ENCODE measurements around the gene TXNRD1.

The TXNRD1 gene

GRCh38 chr12:104273503-104273902 is 57.9 kb downstream of the TXNRD1 start:
- CTCF ChIA-PET, result interaction anchor here (1.0 kb wide), 1 partner anchor 31 kb away, joined by 4 read pairs; no protein-coding TSS in a partner anchor
- POLR2A ChIA-PET, result no interaction called here
- H3K9me3 ChIP-seq (ENCODE audit: control insufficient read depth, insufficient read depth, low read depth, low read length), result no peaks in the 10 kb centered on the region
- H3K4me3 ChIP-seq (ENCODE audit: low read depth, low read length), result no peak overlapping the region
- no peaks in the 10 kb centered on the region for H3K4me1 ChIP-seq (ENCODE audit: control insufficient read depth, insufficient read depth, low read length)
- TF ChIP-seq PRDM1 (tag by site-specific recombination; IDR thresholded peaks at IDR 0.05) (no peak), ZNF792 (tag by site-specific recombination; IDR thresholded peaks at IDR 0.05) (no peak), ZNF138 (tag by site-specific recombination; IDR thresholded peaks at IDR 0.05; ENCODE audit: borderline replicate concordance) (no peak), RBAK (tag by site-specific recombination; IDR thresholded peaks at IDR 0.05) (no peak), ZNF561 (tag by site-specific recombination; IDR thresholded peaks at IDR 0.05; ENCODE audit: borderline replicate concordance) (no peak), TCF7L2 (IDR thresholded peaks at IDR 0.05; ENCODE audit: borderline replicate concordance, low read depth, low read length) (no peak), ZNF133 (tag by site-specific recombination; IDR thresholded peaks at IDR 0.05) (no peak), ZBTB21 (tag by site-specific recombination; IDR thresholded peaks at IDR 0.05) (no peak)
- H3K27ac ChIP-seq (ENCODE audit: extremely low read depth, low read depth, low read length), result no peak overlapping the region
- no peaks in the 10 kb centered on the region for H3K36me3 ChIP-seq (ENCODE audit: control insufficient read depth in 2 of 2, insufficient read depth in 1 of 2, low read length in 2 of 2)

GRCh38 chr12:104274811-104275210 is 59.2 kb downstream of the TXNRD1 start:
- H3K4me1 ChIP-seq (ENCODE audit: control insufficient read depth, insufficient read depth, low read length), result no peaks in the 10 kb centered on the region
- ChIA-PET CTCF (interaction anchor here (0.6 kb wide), 1 partner anchor 106 kb away, joined by 3 read pairs; no protein-coding TSS in a partner anchor), POLR2A (interaction anchor here (1.2 kb wide), 1 partner anchor 12 kb away, joined by 5 read pairs; no protein-coding TSS in a partner anchor)
- TF ChIP-seq GLIS1 (tag by site-specific recombination; IDR thresholded peaks at IDR 0.05) (no peak), GLI4 (tag by site-specific recombination; IDR thresholded peaks at IDR 0.05) (no peak), KLF10 (tag by site-specific recombination; IDR thresholded peaks at IDR 0.05) (no peak), BCL6B (tag by site-specific recombination; IDR thresholded peaks at IDR 0.05) (no peak), ZNF792 (tag by site-specific recombination; IDR thresholded peaks at IDR 0.05) (no peak), ZNF18 (tag by site-specific recombination; IDR thresholded peaks at IDR 0.05) (no peak), ZNF658 (tag by site-specific recombination; IDR thresholded peaks at IDR 0.05) (no peak), ZFP69B (tag by site-specific recombination; IDR thresholded peaks at IDR 0.05) (no peak)
- no peaks in the 10 kb centered on the region for H3K36me3 ChIP-seq (ENCODE audit: control insufficient read depth in 2 of 2, insufficient read depth in 1 of 2, low read length in 2 of 2)
- no peaks in the 10 kb centered on the region for H3K9me3 ChIP-seq (ENCODE audit: control insufficient read depth, insufficient read depth, low read depth, low read length)
- H3K4me3 ChIP-seq (ENCODE audit: low read depth, low read length), result no peak overlapping the region
- H3K27ac ChIP-seq (ENCODE audit: extremely low read depth, low read depth, low read length), result no peak overlapping the region

- no peaks in the 10 kb centered on the region for H3K4me1 ChIP-seq (ENCODE audit: control insufficient read depth, insufficient read depth, low read length)
- no peak overlapping the region for H3K27ac ChIP-seq (ENCODE audit: extremely low read depth, low read depth, low read length)
- H3K9me3 ChIP-seq (ENCODE audit: control insufficient read depth, insufficient read depth, low read depth, low read length), result no peaks in the 10 kb centered on the region
- CTCF ChIA-PET, result interaction anchor here (0.6 kb wide), 1 partner anchor 62 kb away, joined by 4 read pairs; no protein-coding TSS in a partner anchor
- H3K4me3 ChIP-seq (ENCODE audit: low read depth, low read length), result no peak overlapping the region
- H3K36me3 ChIP-seq (ENCODE audit: control insufficient read depth in 2 of 2, insufficient read depth in 1 of 2, low read length in 2 of 2), result no peaks in the 10 kb centered on the region
- POLR2A ChIA-PET, result interaction anchor here (1.1 kb wide), 1 partner anchor 11 kb away, joined by 4 read pairs; no protein-coding TSS in a partner anchor
- TF ChIP-seq ZNF580 (tag by site-specific recombination; IDR thresholded peaks at IDR 0.05), result 0 out of 2 replicates have a peak, but pooled peaks have one; percentile 7
- 0 out of 2 replicates have a peak, but pooled peaks have one; percentile 15 for TF ChIP-seq ZNF629 (tag by site-specific recombination; IDR thresholded peaks at IDR 0.05)
- no peak for TF ChIP-seq ZNF404 (tag by site-specific recombination; IDR thresholded peaks at IDR 0.05)
- TF ChIP-seq ZBTB48 (tag by site-specific recombination; IDR thresholded peaks at IDR 0.05), result no peak
- peak; percentile 19; the same call in 1 of the 2 replicates for TF ChIP-seq PRDM6 (tag by site-specific recombination; IDR thresholded peaks at IDR 0.05)
These were observed 60.1 kb downstream of the TXNRD1 start for GRCh38 chr12:104275689-104276088.
